H1 (cell line): ENCODE results near the gene PDYN. TPM values are rescaled to one million over a fixed set of nuclear protein-coding genes. Genes with fewer than 3 reads are reported as not detected.

ENCODE experiments used
- CTCF ChIA-PET: fragments of 300-600 bp; sonication (Branson Sonifier 250); formaldehyde crosslinking; loops from one replicate; lab custom pipeline; 2021; ENCODE audit not compliant: partially characterized antibody; lab: Charles Lee
- POLR2A ChIA-PET: fragments of 300-600 bp; sonication (Branson Sonifier 250); formaldehyde crosslinking; loops from one replicate; lab custom pipeline; 2021; ENCODE audit warnings: inconsistent platforms; ENCODE audit not compliant: partially characterized antibody; lab: Charles Lee
- DNase-seq, 2 experiments: peaks; one replicate each; pipeline versions ENCODE4 v3.0.0 to v3.0.0-alpha.2; 2010 to 2022; ENCODE audit warnings: low spot score in 2 of 2, low read depth in 1 of 2, mixed read lengths in 1 of 2
- FAIRE-seq: peaks from 2 replicates; lab custom pipeline; 2011; peaks lifted over from hg19 to GRCh38; lab: Jason Lieb, UNC
- H2AFZ ChIP-seq: 2 replicates; pipeline ENCODE4 v1.8.1; 2012; ENCODE audit warnings: low read length, inconsistent platforms
- H2AK5ac ChIP-seq: 2 replicates; pipeline ENCODE4 v1.6.1; 2013; ENCODE audit warnings: low read depth, low read length
- H2BK120ac ChIP-seq: replicated peaks from 2 replicates; pipeline ENCODE3; 2013; ENCODE audit warnings: low read depth, low read length, inconsistent platforms
- H2BK12ac ChIP-seq: 2 replicates; pipeline ENCODE4 v1.6.1; 2013; ENCODE audit warnings: low read depth, low read length
- H2BK15ac ChIP-seq: 2 replicates; pipeline ENCODE4 v1.6.1; 2013; ENCODE audit warnings: low read length
- H2BK20ac ChIP-seq: 2 replicates; pipeline ENCODE4 v1.6.1; 2013; ENCODE audit warnings: low read length
- H2BK5ac ChIP-seq: 2 replicates; pipeline ENCODE4 v1.6.1; 2013; ENCODE audit warnings: low read depth, low read length
- H3K14ac ChIP-seq: 2 replicates; pipeline ENCODE4 v1.6.1; 2013; ENCODE audit warnings: inconsistent platforms; ENCODE audit not compliant: insufficient read length
- H3K18ac ChIP-seq: 2 replicates; pipeline ENCODE4 v1.6.1; 2013; ENCODE audit warnings: low read length; ENCODE audit errors: extremely low read depth
- H3K23ac ChIP-seq: 2 replicates; pipeline ENCODE4 v1.6.1; 2013; ENCODE audit warnings: inconsistent platforms; ENCODE audit not compliant: insufficient read length
- H3K23me2 ChIP-seq: 2 replicates; pipeline ENCODE4 v1.6.1; 2013; ENCODE audit warnings: low read depth, low read length
- H3K27ac ChIP-seq: 2 replicates; pipeline ENCODE4 v1.6.1; 2011; ENCODE audit warnings: low read depth, low read length, inconsistent platforms
- H3K27me3 ChIP-seq, 4 experiments: replicated peaks in 1 of 4; 1 replicate in 1 of 4; 2 replicates in 3 of 4; pipeline versions ENCODE4 v1.6.1 to v1.8.1; 2011 to 2013; ENCODE audit warnings: low read length in 3 of 4, mild to moderate bottlenecking in 3 of 4, inconsistent platforms in 2 of 4, mixed read lengths in 2 of 4, moderate library complexity in 1 of 4; ENCODE audit not compliant: control insufficient read depth in 3 of 4, insufficient read depth in 3 of 4; ENCODE audit errors: extremely low read depth in 1 of 4
- H3K36me3 ChIP-seq, 4 experiments: 2 replicates each; pipeline versions ENCODE4 v1.6.1 to v1.8.1; 2011 to 2013; ENCODE audit warnings: mild to moderate bottlenecking in 4 of 4, low read length in 3 of 4, moderate library complexity in 2 of 4, control low read depth in 1 of 4, inconsistent platforms in 1 of 4; ENCODE audit not compliant: insufficient read depth in 4 of 4, control insufficient read depth in 2 of 4
- H3K4ac ChIP-seq: replicated peaks from 2 replicates; pipeline ENCODE3; 2013; ENCODE audit warnings: low read length, low read depth, mixed read lengths, inconsistent platforms; ENCODE audit not compliant: insufficient read length
- H3K4me1 ChIP-seq, 4 experiments: replicated peaks in 1 of 4; 1 replicate in 1 of 4; 2 replicates in 3 of 4; pipeline versions ENCODE4 v1.6.1 to v1.8.1; 2011 to 2013; ENCODE audit warnings: low read length in 3 of 4, inconsistent platforms in 2 of 4, mixed read lengths in 1 of 4; ENCODE audit not compliant: insufficient read depth in 4 of 4, control insufficient read depth in 3 of 4
- H3K4me2 ChIP-seq, 2 experiments: 2 replicates each; pipeline versions ENCODE4 v1.6.1 to v1.8.1; 2011 to 2013; ENCODE audit warnings: low read depth in 2 of 2, low read length in 2 of 2, control low read depth in 1 of 2, inconsistent platforms in 1 of 2, mild to moderate bottlenecking in 1 of 2; ENCODE audit not compliant: insufficient read depth in 1 of 2
- H3K4me3 ChIP-seq, 4 experiments: fragments of 200-600, 300-600 bp in 1 of 4; sonication (generic), shearing (Covaris generic), sonication (Bioruptor Twin) in 1 of 4; 2 replicates each; pipeline versions ENCODE4 v1.5.1 to v1.8.1; 2011 to 2016; ENCODE audit warnings: low read length in 4 of 4, low read depth in 3 of 4, control low read depth in 2 of 4, inconsistent platforms in 2 of 4, mild to moderate bottlenecking in 2 of 4, mixed read lengths in 1 of 4, moderate library complexity in 1 of 4; ENCODE audit not compliant: insufficient read depth in 2 of 4; ENCODE audit errors: extremely low read depth in 1 of 4
- H3K56ac ChIP-seq: replicated peaks from 2 replicates; pipeline ENCODE3; 2013; ENCODE audit warnings: low read depth, mild to moderate bottlenecking, mixed read lengths, low read length, inconsistent platforms; ENCODE audit not compliant: insufficient read length
- H3K79me1 ChIP-seq: 2 replicates; pipeline ENCODE4 v1.6.1; 2013; ENCODE audit warnings: low read depth, low read length, control low read depth
- H3K79me2 ChIP-seq, 2 experiments: 2 replicates each; pipeline versions ENCODE4 v1.6.1 to v1.8.1; 2012 to 2013; ENCODE audit warnings: low read length in 2 of 2, mild to moderate bottlenecking in 2 of 2, inconsistent platforms in 1 of 2; ENCODE audit not compliant: insufficient read depth in 2 of 2, control insufficient read depth in 1 of 2
- H3K9ac ChIP-seq, 4 experiments: replicated peaks in 1 of 4; 1 replicate in 1 of 4; 2 replicates in 3 of 4; pipeline versions ENCODE4 v1.6.1 to v1.8.1; 2011 to 2013; ENCODE audit warnings: low read depth in 3 of 4, low read length in 3 of 4, control low read depth in 2 of 4, mild to moderate bottlenecking in 2 of 4, moderate library complexity in 2 of 4, inconsistent platforms in 1 of 4; ENCODE audit errors: extremely low read depth in 1 of 4
- H3K9me3 ChIP-seq, 2 experiments: 2 replicates each; pipeline versions ENCODE4 v1.6.1 to v1.8.1; 2012 to 2013; ENCODE audit warnings: mild to moderate bottlenecking in 2 of 2, moderate library complexity in 2 of 2, control low read depth in 1 of 2, inconsistent platforms in 1 of 2, low read depth in 1 of 2, low read length in 1 of 2, mixed read lengths in 1 of 2; ENCODE audit not compliant: insufficient read depth in 2 of 2
- H4K20me1 ChIP-seq, 2 experiments: replicated peaks in 1 of 2; 2 replicates each; pipeline versions ENCODE3 to v1.8.1; 2011 to 2013; ENCODE audit warnings: inconsistent platforms in 2 of 2, low read length in 2 of 2, mild to moderate bottlenecking in 1 of 2; ENCODE audit not compliant: insufficient read depth in 2 of 2, control insufficient read depth in 1 of 2
- H4K5ac ChIP-seq: 2 replicates; pipeline ENCODE4 v1.6.1; 2013; ENCODE audit warnings: low read length, low read depth, mixed read lengths, inconsistent platforms; ENCODE audit not compliant: insufficient read length
- H4K8ac ChIP-seq: 2 replicates; pipeline ENCODE4 v1.8.0; 2013; ENCODE audit warnings: mild to moderate bottlenecking, moderate library complexity, low read length, inconsistent platforms; ENCODE audit not compliant: insufficient read depth; ENCODE audit errors: extremely low read depth
- H4K91ac ChIP-seq: replicated peaks from 2 replicates; pipeline ENCODE3; 2013; ENCODE audit warnings: low read length, mixed read lengths, inconsistent platforms; ENCODE audit not compliant: insufficient read length
- CEBPB ChIP-seq: IDR thresholded peaks from 2 replicates; pipeline ENCODE4 v1.6.1; 2012; ENCODE audit warnings: low read depth, low read length
- CHD1 ChIP-seq: IDR thresholded peaks from 2 replicates; pipeline ENCODE4 v1.6.1; 2012; ENCODE audit warnings: low read depth, low read length, improper control_type of control experiment
- CHD2 ChIP-seq: IDR thresholded peaks from 2 replicates; pipeline ENCODE4 v1.6.1; 2012; ENCODE audit warnings: low read length, improper control_type of control experiment
- HDAC2 ChIP-seq, 2 experiments: fragments of 300-600 bp in 1 of 2; sonication (generic) in 1 of 2; IDR thresholded peaks; 2 replicates each; pipeline ENCODE4 v1.6.1; 2011 to 2012; ENCODE audit warnings: low read depth in 2 of 2, low read length in 2 of 2, mild to moderate bottlenecking in 2 of 2, moderate library complexity in 2 of 2, borderline replicate concordance in 1 of 2, inconsistent platforms in 1 of 2
- POLR2AphosphoS5 ChIP-seq: IDR thresholded peaks from 2 replicates; pipeline ENCODE4 v1.6.1; 2011; ENCODE audit warnings: low read depth, low read length
- RBBP5 ChIP-seq: IDR thresholded peaks from 2 replicates; pipeline ENCODE4 v1.7.1; 2012; ENCODE audit warnings: low read depth, mild to moderate bottlenecking, inconsistent platforms, low read length, moderate library complexity, borderline replicate concordance
- SIRT6 ChIP-seq: IDR thresholded peaks from one replicate; pipeline ENCODE4 v1.7.1; 2012; ENCODE audit warnings: low read length, inconsistent platforms
- SIX5 ChIP-seq: IDR thresholded peaks from 2 replicates; pipeline ENCODE4 v1.6.1; 2011; ENCODE audit warnings: mild to moderate bottlenecking, low read depth, low read length
- SUZ12 ChIP-seq: fragments of 200-600 bp; sonication (generic); IDR thresholded peaks from 2 replicates; pipeline ENCODE4 v1.6.1; 2012; ENCODE audit warnings: mild to moderate bottlenecking, inconsistent platforms, low read length, moderate library complexity, mixed read lengths
- TCF12 ChIP-seq: IDR thresholded peaks from 2 replicates; pipeline ENCODE4 v1.6.1; 2011; ENCODE audit warnings: low read depth, mild to moderate bottlenecking, low read length
- WGBS, 2 experiments: shearing (Covaris generic) in 1 of 2; methylation state at CpG; one replicate each; pipeline versions ENCODE4 v1.1.6 to v1.1.7; 2013 to 2015; ENCODE audit warnings: low lambda C conversion rate in 2 of 2, mixed read lengths in 2 of 2, inconsistent platforms in 1 of 2, low coverage in 1 of 2, missing lambda C conversion rate in 1 of 2; ENCODE audit not compliant: insufficient replicate concordance in 2 of 2, insufficient coverage in 1 of 2, insufficient read length in 1 of 2; ENCODE audit errors: extremely low coverage in 1 of 2, missing lambda C conversion rate in 1 of 2; 5-methylcytosine and 5-hydroxymethylcytosine counted together
- polyA plus RNA-seq, 7 experiments: library from polyadenylated mRNA; depleted of rRNA in 3 of 7; stranded (reverse) in 5 of 7; unstranded in 2 of 7; fragments of >200 nt in 5 of 7; fragments of 200-250 nt in 2 of 7; gene quantifications; 1 replicate in 5 of 7; 2 replicates in 1 of 7; 4 replicates in 1 of 7; pipeline versions ENCODE4 v1.2.1 to v1.2.3, GENCODE V29; 2011 to 2013; ENCODE audit warnings: missing spikeins in 2 of 7, mixed read lengths in 2 of 7
- total RNA-seq: library from RNA; stranded (reverse); fragmentation: NEBNext Ultra II Directional; extraction: Animal tissue kit (Norgen Biotek cat#: 25700); gene quantifications from 2 replicates; pipeline ENCODE4 v1.2.1, GENCODE V29; 2021
- TF ChIP-seq, protein P1 (sequence below): IDR thresholded peaks from 2 replicates; pipeline ENCODE4 v1.6.1; 2011; ENCODE audit warnings: low read length, improper control_type of control experiment

The PDYN gene
- total and polyA plus RNA-seq, 2 of the 8 experiments (the other 6 are each of a cell fraction or from before 2014, with no cell fraction given) = 0.54 to 0.60 TPM

DNA sequence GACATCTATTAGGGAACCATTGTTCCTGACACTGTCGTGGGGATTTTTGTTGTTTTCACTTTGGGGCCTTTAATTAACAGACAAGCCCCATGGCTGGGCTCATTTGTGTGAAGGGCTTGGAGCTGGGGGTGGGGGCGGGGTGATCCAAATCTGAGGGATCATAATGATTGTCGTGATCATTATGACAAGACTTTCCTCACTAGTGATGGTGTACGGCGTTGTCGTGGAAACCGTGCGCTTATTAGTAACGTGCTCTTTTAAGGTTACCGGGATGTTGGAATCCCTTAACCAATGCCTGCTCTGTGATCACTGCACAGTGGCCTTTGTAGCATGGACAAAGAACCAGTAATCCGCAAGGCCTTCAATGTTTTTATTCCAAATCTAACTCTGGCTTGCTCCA, 18.6 kb downstream of the PDYN start:
- Histone ChIP-seq H2BK12ac (no peak overlapping the region), H3K4me2 (no peak overlapping the region), H3K14ac (no peak overlapping the region), H3K79me2 (no peaks in the 10 kb centered on the region), H2BK20ac (no peak overlapping the region), H2AK5ac (no peak overlapping the region), H4K8ac (no peak overlapping the region), H3K4ac (no peak overlapping the region), H2BK120ac (no peak overlapping the region), H3K27me3 (peaks cover 0 to 2% (median 0%) of the 10 kb centered on the region in 4 experiments; a peak in 2 of 7 replicates), H3K23ac (no peak overlapping the region), H2AFZ (no peak overlapping the region), H3K36me3 (no peaks in the 10 kb centered on the region), H2BK15ac (no peak overlapping the region), H4K20me1 (peaks cover 0 to 1% of the 10 kb centered on the region in 2 experiments), H3K4me1 (peaks cover 0 to 4% (median 0%) of the 10 kb centered on the region in 4 experiments; a peak in 1 of 7 replicates), H3K9me3 (no peaks in the 10 kb centered on the region), H2BK5ac (no peak overlapping the region), H3K79me1 (no peaks in the 10 kb centered on the region), H3K27ac (no peak overlapping the region), H4K91ac (no peak overlapping the region), H3K56ac (no peak overlapping the region), H3K9ac (no peak overlapping the region), H4K5ac (no peak overlapping the region), H3K18ac (no peak overlapping the region), H3K4me3 (no peak overlapping the region), H3K23me2 (no peaks in the 10 kb centered on the region)
- ChIA-PET POLR2A (no interaction called here), CTCF (interaction anchor here (1.0 to 2.4 kb wide), 2 partner anchors 10 to 33 kb away, joined by 3 to 11 read pairs; no protein-coding TSS in a partner anchor)
- no peak for DNase-seq
- WGBS, 2 experiments = 92% methylated on average over 9 of the region's 11 CpGs; no CpG with 5 or more reads in 1 of the 2 experiments
- no peak for FAIRE-seq
- TF ChIP-seq SIRT6 (no peak), TCF12 (no peak), SUZ12 (no peak), HDAC2 (IDR thresholded peaks at IDR 0.05; ENCODE audit: borderline replicate concordance in 1 of 2, low read depth in 2 of 2, low read length in 2 of 2) (no peak), SIX5 (no peak), CEBPB (no peak), CHD2 (no peak), RBBP5 (no peak), POLR2AphosphoS5 (no peak), CHD1 (no peak)
- TF ChIP-seq, protein P1, sequence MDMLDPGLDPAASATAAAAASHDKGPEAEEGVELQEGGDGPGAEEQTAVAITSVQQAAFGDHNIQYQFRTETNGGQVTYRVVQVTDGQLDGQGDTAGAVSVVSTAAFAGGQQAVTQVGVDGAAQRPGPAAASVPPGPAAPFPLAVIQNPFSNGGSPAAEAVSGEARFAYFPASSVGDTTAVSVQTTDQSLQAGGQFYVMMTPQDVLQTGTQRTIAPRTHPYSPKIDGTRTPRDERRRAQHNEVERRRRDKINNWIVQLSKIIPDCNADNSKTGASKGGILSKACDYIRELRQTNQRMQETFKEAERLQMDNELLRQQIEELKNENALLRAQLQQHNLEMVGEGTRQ = no peak
